Stimulated activated CD8-positive, alpha-beta memory T cell treated with anti-CD3 and anti-CD28 coated beads, Interleukin-15, amount 100 ng/mL, for 24 hours (primary cell): Measurements from ENCODE around the gene FOXP3.
"Not testable (repeated sequence)": the region's sequence is repeated elsewhere in the genome, so short reads cannot be mapped to it uniquely, and the experiment has no call there.

Source experiments
- DNase-seq: peaks from one replicate; pipeline ENCODE4 v3.0.0-alpha.2; 2020; ENCODE audit warnings: low read depth

Gene FOXP3, protein sequence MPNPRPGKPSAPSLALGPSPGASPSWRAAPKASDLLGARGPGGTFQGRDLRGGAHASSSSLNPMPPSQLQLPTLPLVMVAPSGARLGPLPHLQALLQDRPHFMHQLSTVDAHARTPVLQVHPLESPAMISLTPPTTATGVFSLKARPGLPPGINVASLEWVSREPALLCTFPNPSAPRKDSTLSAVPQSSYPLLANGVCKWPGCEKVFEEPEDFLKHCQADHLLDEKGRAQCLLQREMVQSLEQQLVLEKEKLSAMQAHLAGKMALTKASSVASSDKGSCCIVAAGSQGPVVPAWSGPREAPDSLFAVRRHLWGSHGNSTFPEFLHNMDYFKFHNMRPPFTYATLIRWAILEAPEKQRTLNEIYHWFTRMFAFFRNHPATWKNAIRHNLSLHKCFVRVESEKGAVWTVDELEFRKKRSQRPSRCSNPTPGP

GRCh38 chrX:49264460-49264859 is at the start of gene FOXP3:
TSS of gene FOXP3 (minus strand) at chrX:49264710. CDS start at chrX:49258505, 6,205 bp downstream.
- no peak for DNase-seq

DNA sequence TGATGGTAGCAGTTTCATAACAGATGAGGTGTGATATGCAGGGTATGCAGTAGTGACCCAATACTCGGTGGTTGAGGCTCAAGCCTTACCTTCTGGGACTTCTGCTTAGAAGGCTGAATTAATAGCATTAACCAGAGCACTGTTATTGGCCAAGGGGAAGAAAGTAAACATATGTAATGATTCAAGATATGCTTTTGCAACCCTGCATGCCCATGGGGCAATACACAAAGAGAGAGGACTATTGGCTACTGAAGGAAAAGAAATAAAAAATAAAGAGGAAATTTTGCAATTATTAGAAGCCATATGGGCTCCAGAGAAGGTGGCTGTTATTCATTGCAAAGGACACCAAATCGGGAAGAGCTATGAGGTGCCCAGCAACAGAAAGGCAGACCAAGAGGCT is 47.7 kb upstream of the FOXP3 start:
- no peak for DNase-seq

DNA sequence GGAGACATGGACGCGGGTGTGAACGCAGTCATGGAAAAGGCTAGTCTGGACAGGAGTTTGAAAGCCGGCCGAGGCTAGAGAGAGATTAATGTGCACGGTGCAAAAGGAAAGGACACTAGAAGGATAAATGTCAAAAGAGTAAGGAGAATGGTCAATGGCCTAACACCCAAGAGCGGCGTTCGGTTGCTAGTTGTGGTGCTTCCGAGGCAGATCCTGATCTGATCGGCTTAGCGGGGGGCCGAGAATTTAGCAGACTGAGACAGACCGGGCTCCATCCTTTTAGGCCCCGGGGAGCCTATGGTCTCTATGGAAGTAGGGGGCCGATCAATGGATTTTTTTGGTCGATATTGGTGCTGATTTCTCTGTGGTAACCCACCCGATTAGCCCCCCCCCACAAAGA is 45.9 kb upstream of the FOXP3 start:
- no peak for DNase-seq

GRCh38 chrX:49309401-49309981 is 45.0 kb upstream of the FOXP3 start:
- DNase-seq, result no peak

- no peak for DNase-seq
Measured at GRCh38 chrX:49308604-49309269, 44.2 kb upstream of the FOXP3 start.

DNA sequence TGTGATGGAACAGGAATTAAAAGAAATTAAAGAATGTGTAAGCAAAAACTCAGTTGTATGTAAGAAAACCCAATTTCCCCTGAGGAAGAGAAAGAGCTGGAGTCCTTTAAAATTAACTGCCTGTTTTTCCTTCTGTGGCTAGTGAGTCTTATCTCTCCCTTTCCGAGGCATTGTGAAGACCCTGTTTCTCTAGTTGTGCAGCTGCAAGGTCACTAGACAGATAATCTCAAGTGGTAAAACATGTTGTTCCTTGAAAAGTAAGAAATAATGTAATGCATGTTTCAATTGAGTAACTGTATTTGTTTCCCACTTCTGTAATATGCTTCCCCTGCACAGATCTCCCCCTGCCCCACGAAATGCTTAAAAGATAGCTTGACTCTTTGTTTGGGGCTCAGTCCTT is 43.3 kb upstream of the FOXP3 start:
- not testable (repeated sequence) for DNase-seq

DNA sequence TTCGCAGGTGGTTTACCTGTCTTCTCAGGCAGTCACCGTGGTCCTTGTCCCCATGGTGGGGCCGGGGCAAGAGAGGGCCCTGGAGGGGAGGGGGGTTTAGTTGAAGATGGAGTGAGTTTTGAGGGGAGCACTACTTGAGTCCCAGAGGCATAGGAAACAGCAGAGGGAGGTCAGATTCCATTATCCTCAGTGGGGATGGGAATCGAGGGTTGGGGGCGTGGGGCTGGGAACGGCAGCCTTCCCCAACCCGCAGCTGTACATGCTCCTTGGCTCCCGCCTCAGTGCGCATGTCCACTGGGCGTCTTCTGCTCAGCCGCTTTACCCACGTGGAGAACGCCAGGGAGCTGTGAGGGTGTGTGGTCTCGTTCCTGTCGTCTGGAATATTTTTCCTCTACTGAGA is 38.8 kb upstream of the FOXP3 start, which contains the start of gene GAGE10:
Gene GAGE10, plus strand, starts transcription at position 301 of the 400 bp plus-strand sequence. CDS start 1,214 bp downstream, outside the sequence.
- no peak for DNase-seq

GRCh38 chrX:49300703-49301102 is 36.2 kb upstream of the FOXP3 start:
- DNase-seq, result no peak

GRCh38 chrX:49299293-49299692 is 34.8 kb upstream of the FOXP3 start:
- not testable (repeated sequence) for DNase-seq

DNA sequence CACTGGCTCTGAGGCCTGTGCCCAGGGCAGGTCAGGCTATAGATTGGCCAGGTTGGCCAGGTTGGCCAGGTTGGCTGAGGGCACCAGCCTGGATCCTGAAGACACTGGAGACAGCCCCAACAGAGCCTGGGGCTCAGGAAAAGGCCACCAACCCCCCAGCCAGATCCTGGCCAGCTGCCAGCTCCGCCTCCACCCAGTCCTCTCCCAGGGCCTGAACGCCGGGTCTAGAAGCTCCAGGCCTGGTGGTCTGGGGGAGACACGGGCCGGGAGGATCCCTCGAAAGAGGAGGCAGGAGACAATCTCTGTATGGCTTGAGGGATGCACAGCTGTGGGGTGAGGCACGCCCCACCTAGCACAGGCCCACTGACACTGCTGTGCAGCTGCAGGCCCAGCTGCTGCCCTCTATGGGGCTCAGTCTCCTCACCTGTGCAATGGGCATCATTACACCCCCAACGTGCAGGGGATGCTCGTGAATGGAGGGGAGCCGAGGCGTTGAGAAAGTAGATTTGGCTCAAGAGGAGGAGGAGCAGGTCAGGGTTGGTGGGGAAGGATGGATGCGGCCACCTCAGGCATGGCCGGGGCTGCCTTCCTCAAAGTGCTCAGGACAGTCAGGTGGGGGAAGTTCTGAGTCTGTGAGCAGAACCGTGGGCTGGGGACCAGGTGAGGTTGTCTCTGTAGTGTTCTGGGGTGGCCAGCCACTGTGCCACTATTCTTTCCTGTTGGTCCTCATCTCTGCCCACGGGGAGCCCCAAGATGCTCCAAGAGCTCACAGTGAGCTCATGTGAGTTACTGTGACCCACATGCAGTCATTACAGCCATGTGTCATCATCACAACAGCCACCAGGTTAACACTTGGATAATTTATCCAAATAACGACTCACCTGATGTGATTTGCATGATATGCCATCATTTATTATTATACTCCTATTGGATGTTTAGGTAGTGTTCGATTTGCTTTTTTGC is 28.2 kb upstream of the FOXP3 start:
- no peak for DNase-seq

- DNase-seq, result peak; percentile 42
Measured at GRCh38 chrX:49291615-49292337, 27.3 kb upstream of the FOXP3 start.

DNA sequence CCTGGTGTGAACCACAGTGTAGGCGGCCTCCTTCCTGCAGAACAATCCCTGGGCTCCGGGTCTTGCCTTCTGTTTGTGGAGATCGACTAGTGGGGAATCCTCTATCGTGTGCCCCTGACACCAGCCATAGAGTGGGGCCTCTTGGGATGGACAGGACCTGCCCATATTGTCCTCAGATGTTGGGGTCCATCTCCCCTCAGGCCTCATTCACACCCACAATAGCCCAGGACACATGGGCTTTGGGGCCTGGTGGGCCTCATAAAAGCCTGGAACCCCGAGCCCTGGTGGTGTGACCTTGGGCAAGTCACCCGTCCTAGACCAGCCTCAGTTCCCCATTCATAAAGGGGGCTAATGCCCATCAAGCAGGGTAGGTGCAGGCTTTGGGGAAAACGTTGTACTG is 25.7 kb upstream of the FOXP3 start:
- no peak for DNase-seq

GRCh38 chrX:49287665-49288064 is 23.2 kb upstream of the FOXP3 start:
- DNase-seq, result no peak

DNA sequence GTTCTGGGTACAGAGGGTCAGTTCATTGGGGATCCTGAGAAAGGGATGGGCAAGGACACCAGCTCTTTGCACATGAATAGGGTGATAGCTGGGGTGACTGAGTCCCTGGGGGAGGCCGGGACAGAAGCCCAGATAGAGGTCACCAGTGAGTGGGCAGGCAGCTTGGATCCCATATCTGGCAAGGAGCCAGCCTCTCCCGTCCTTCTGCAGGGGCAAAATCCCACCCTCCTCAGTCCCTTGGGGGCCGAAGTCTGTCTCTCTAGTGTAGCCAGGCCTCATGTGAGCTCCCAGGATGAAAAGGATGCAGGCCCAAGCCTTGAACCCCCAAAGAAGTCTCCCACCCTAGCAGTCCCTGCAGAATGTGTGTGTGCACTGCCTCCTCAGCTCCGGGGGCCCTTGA is 22.1 kb upstream of the FOXP3 start:
- DNase-seq, result no peak

DNA sequence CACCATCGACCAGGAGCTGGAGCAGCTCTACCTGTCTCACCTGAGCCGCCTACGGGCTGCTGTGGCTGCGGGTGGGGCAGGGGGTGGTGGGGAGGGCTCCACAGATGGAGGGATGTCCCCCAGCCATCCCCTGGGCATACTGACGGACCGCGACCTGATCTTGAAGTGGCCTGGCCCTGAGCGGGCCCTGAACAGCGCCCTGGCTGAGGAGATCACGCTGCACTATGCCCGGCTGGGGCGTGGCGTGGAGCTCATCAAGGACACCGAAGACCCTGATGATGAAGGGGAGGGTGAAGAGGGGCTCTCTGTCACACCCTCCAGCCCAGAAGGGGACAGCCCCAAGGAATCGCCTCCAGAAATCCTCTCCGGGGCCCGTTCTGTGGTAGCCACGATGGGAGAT is 21.6 kb upstream of the FOXP3 start:
- DNase-seq, result no peak

GRCh38 chrX:49284212-49284611 is 19.7 kb upstream of the FOXP3 start:
- no peak for DNase-seq

DNA sequence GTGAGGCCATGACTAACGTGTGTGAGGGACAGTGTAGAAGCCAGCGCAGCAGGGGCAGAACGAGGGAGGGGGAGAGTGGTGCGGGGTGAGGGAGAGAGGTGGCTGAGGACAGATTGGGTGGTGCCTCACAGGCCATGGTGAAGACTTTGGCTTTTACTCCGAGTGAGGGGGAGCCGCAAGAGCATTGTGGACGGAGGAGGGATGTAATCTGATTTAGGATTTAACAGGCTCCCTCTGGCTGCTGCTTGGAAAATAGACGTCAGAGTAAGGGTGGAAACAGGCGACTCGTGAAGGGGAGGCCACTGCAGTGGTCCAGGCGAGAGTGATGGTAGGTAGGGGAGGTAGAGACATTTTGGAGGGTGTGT is 18.1 kb upstream of the FOXP3 start:
- no peak for DNase-seq

DNA sequence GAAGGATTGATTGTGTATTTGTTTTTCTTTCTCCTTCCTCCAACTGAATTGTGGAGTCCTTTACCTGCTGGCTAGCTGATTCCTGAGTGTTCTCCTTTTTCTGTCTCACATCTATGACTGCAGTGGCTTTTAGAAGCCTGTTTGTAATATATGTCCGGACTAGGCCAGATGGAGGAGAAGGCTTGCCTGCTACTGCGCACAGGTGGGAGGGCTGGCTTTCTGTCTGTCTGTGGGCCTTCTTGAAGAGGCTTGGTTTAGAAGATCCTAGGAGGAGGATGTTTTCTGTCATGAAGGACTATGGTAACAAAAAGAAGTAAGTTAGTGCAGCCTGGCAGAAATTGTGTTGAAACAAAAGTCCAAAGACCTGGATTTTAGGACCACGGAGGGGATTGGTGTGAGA is 13.6 kb upstream of the FOXP3 start:
- no peak for DNase-seq

DNA sequence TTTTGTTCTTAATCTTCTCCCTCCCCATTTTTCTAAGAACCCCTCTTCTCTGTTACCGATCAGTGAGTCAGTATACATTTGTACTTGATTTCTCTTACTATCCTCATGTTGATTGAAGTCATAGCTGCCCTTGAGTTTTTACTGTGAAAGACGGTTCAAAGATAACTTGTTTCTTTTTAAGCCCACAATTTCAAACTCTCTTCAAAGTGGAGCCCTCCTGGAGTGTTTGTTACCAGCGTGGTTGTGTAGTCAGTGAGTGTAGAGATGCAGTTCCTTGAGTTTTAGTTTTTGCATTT is 13.0 kb upstream of the FOXP3 start:
- DNase-seq, result no peak

- DNase-seq, result no peak
Measured at GRCh38 chrX:49276671-49277534, 12.4 kb upstream of the FOXP3 start.

GRCh38 chrX:49276207-49276606 is 11.7 kb upstream of the FOXP3 start:
- DNase-seq, result no peak
